ENCODE results near the gene IBA57. TPM values are rescaled to one million over a fixed set of nuclear protein-coding genes. Genes with fewer than 3 reads are reported as not detected.
"Not testable (repeated sequence)": the region's sequence is repeated elsewhere in the genome, so short reads cannot be mapped to it uniquely, and the experiment has no call there.

IBA57 gene
- total RNA-seq, 1 donor from 2014 or later = 7.7 TPM

DNA sequence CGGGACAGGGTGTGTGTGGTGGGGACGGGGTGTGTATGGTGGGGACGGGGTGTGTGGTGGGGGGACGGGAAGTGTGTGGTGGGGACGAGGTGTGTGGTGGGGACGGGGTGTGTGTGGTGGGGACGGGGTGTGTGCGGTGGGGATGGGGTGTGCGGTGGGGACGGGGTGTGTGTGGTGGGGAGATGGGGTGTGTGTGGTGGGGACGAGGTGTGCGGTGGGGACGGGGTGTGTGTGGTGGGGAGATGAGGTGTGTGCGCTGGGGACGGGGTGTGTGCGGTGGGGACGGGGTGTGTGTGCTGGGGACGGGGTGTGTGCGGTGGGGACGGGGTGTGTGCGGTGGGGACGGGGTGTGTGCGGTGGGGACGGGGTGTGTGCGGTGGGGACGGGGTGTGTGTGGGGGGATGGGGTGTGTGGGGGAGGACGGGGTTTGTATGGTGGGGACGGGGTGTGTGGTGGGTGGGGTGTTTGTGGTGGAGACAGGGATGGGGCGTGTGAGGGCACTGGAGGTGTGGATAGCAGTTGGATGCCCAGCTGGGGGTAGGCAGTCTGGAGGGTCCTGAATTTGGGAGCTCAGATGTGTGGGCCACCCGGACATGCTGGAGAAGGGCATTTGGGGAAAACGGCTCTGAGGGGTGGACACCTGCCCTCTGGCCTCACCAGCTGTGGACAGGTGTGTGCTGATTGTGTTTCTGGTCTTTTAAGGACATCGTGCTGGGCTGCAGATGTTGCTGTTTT lies 16.9 kb downstream of the IBA57 start:
- Mint-ChIP-seq H3K36me3 (ENCODE audit: unreplicated experiment) (no peaks in the 10 kb centered on the region), H3K9me3 (ENCODE audit: unreplicated experiment) (peaks cover 2% of the 10 kb centered on the region), H3K4me1 (ENCODE audit: low read depth, unreplicated experiment) (peaks cover 5% of the 10 kb centered on the region)

DNA sequence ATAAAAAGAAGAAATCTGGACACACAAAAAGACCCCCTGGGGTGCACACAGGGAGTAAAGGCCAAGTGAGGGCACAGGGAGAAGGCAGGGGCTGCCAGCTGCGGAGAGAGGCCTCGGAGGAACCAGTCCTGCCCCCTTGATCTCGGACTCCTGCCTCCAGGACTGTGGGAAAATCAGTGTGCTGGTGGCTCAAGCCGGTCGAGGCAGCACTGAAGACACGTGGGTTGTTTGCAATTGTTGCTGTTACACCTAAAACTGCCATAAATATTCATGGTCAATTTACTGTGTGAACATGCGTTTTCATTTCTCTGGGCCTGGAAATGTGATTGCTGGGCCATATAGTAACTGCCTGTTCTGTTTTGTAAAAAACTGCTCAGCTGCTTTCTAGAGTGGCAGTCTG lies 18.5 kb downstream of the IBA57 start:
- TF ChIP-seq, protein P1, sequence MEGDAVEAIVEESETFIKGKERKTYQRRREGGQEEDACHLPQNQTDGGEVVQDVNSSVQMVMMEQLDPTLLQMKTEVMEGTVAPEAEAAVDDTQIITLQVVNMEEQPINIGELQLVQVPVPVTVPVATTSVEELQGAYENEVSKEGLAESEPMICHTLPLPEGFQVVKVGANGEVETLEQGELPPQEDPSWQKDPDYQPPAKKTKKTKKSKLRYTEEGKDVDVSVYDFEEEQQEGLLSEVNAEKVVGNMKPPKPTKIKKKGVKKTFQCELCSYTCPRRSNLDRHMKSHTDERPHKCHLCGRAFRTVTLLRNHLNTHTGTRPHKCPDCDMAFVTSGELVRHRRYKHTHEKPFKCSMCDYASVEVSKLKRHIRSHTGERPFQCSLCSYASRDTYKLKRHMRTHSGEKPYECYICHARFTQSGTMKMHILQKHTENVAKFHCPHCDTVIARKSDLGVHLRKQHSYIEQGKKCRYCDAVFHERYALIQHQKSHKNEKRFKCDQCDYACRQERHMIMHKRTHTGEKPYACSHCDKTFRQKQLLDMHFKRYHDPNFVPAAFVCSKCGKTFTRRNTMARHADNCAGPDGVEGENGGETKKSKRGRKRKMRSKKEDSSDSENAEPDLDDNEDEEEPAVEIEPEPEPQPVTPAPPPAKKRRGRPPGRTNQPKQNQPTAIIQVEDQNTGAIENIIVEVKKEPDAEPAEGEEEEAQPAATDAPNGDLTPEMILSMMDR (IDR thresholded peaks at IDR 0.05; ENCODE audit: partially characterized antibody, unreplicated experiment) = no peak
- H3K36me3 Mint-ChIP-seq (ENCODE audit: unreplicated experiment) = peaks cover 5% of the 10 kb centered on the region
- no peaks in the 10 kb centered on the region for H3K4me1 Mint-ChIP-seq (ENCODE audit: low read depth, unreplicated experiment)
- no peak overlapping the region for H3K4me3 Mint-ChIP-seq (ENCODE audit: unreplicated experiment)
- H3K27ac Mint-ChIP-seq (ENCODE audit: unreplicated experiment) = no peak overlapping the region
- H3K9me3 Mint-ChIP-seq (ENCODE audit: unreplicated experiment) = peaks cover 2% of the 10 kb centered on the region
- peaks cover 4% of the 10 kb centered on the region for H3K27me3 Mint-ChIP-seq (ENCODE audit: unreplicated experiment)
- DNase-seq = no peak

More for the DNA sequence above, 16.9 kb downstream of the IBA57 start:
- H3K27ac Mint-ChIP-seq (ENCODE audit: unreplicated experiment) = no peak overlapping the region
- TF ChIP-seq, protein P1 (IDR thresholded peaks at IDR 0.05; ENCODE audit: partially characterized antibody, unreplicated experiment) = no peak
- peaks cover 4% of the 10 kb centered on the region for H3K27me3 Mint-ChIP-seq (ENCODE audit: unreplicated experiment)
- no peak overlapping the region for H3K4me3 Mint-ChIP-seq (ENCODE audit: unreplicated experiment)
- no peak for DNase-seq

DNA sequence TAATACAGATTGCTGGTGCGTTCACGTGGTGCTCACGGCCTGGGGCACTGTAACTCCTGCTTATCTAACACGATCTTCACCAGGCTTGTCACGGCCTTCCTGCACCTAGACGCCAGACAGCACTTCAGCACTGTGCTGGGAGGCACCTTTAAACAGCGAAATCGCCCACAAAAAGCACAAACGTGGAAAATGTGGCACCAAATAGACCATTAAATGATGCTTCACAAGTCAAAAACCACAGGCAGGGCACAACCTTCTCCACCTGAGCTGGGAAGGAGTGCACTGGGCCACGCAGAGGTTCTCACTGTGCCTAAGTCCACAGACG lies 20.0 kb downstream of the IBA57 start:
- no peak overlapping the region for H3K27ac Mint-ChIP-seq (ENCODE audit: unreplicated experiment)
- H3K4me3 Mint-ChIP-seq (ENCODE audit: unreplicated experiment) = no peak overlapping the region
- H3K36me3 Mint-ChIP-seq (ENCODE audit: unreplicated experiment) = peaks cover 5% of the 10 kb centered on the region
- TF ChIP-seq, protein P1 (IDR thresholded peaks at IDR 0.05; ENCODE audit: partially characterized antibody, unreplicated experiment) = no peak
- H3K27me3 Mint-ChIP-seq (ENCODE audit: unreplicated experiment) = peaks cover 2% of the 10 kb centered on the region
- no peaks in the 10 kb centered on the region for H3K9me3 Mint-ChIP-seq (ENCODE audit: unreplicated experiment)
- H3K4me1 Mint-ChIP-seq (ENCODE audit: low read depth, unreplicated experiment) = no peaks in the 10 kb centered on the region
- no peak for DNase-seq

DNA sequence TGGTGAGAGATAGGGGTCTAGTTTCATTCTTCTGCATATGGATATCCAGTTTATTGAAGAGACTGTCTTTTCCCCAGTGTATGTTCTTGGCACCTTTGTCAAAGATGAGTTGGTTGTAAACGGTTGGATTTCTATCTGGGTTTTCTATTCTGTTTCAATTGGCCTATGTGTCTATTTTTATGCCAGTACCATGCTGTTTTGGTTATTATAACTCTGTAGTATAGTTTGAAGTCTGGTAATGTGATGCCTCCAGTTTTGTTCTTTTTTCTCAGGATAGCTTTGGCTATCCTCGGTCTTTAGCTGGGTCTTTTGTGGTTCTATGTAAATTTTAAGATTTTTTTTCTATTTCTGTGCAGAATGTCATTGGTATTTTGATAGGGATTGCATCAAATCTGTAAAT lies 22.6 kb downstream of the IBA57 start:
- not testable (repeated sequence) for DNase-seq; H3K27me3 Mint-ChIP-seq (ENCODE audit: unreplicated experiment)

DNA sequence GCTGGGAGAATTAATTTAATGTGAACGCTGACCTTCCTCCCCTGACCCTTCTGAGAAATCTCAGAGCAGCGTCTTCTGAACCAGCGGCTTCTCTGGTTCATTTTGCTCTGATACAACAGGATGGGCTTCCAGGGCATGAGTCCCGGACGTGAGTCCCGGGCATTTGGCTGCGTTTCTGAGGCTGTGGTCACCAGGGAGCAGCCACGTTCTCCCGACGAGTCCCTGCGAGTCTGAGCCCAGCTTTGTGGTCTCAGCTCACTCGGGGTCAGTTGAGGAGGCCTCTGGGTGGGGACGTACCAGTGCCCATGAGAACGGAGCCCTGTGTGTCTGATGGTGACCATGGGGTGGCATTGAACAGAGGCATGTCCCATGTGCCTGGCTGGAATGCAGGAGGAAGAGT lies 24.6 kb downstream of the IBA57 start:
- Mint-ChIP-seq H3K9me3 (ENCODE audit: unreplicated experiment) (peaks cover 8% of the 10 kb centered on the region), H3K36me3 (ENCODE audit: unreplicated experiment) (peaks cover 5% of the 10 kb centered on the region), H3K27ac (ENCODE audit: unreplicated experiment) (no peak overlapping the region), H3K4me1 (ENCODE audit: low read depth, unreplicated experiment) (no peaks in the 10 kb centered on the region), H3K4me3 (ENCODE audit: unreplicated experiment) (no peak overlapping the region), H3K27me3 (ENCODE audit: unreplicated experiment) (peaks cover 3% of the 10 kb centered on the region)
- TF ChIP-seq, protein P1 (IDR thresholded peaks at IDR 0.05; ENCODE audit: partially characterized antibody, unreplicated experiment) = no peak
- DNase-seq = no peak

More for the DNA sequence above, 22.6 kb downstream of the IBA57 start:
- H3K27ac Mint-ChIP-seq (ENCODE audit: unreplicated experiment); H3K9me3 Mint-ChIP-seq (ENCODE audit: unreplicated experiment); H3K4me1 Mint-ChIP-seq (ENCODE audit: low read depth, unreplicated experiment); H3K4me3 Mint-ChIP-seq (ENCODE audit: unreplicated experiment); H3K36me3 Mint-ChIP-seq (ENCODE audit: unreplicated experiment): not testable (repeated sequence)

All from glutamatergic neuron (in vitro differentiated cells).